ENCODE data around the gene TMCC1. TPM values are rescaled to one million over a fixed set of nuclear protein-coding genes. Genes with fewer than 3 reads are reported as not detected.

TMCC1 gene
- total RNA-seq, 1 donor from 2014 or later: 52.5 TPM

DNA sequence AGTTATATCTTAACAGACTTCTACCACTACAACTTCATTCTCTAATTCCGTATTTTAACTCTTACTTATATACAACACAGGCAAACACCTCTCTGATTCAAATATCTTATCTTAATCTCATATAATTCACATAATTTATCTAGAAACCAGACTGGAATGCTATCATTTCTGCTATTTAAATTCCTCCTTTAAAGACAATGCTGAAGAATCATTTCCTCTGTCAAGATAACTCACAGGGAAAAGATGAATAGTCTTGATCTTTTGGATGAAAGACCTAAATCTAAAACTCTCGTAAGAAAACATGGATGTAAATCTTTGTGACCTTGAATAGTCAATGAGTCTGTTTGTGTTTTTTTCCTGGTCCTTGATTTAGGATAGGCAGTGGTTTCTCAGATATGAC, 151.7 kb downstream of the TMCC1 start:
- no peak overlapping the region for H3K27ac Mint-ChIP-seq
- peaks cover 3% of the 10 kb centered on the region for H3K4me1 Mint-ChIP-seq (ENCODE audit: low read depth)
- TF ChIP-seq, protein P1, sequence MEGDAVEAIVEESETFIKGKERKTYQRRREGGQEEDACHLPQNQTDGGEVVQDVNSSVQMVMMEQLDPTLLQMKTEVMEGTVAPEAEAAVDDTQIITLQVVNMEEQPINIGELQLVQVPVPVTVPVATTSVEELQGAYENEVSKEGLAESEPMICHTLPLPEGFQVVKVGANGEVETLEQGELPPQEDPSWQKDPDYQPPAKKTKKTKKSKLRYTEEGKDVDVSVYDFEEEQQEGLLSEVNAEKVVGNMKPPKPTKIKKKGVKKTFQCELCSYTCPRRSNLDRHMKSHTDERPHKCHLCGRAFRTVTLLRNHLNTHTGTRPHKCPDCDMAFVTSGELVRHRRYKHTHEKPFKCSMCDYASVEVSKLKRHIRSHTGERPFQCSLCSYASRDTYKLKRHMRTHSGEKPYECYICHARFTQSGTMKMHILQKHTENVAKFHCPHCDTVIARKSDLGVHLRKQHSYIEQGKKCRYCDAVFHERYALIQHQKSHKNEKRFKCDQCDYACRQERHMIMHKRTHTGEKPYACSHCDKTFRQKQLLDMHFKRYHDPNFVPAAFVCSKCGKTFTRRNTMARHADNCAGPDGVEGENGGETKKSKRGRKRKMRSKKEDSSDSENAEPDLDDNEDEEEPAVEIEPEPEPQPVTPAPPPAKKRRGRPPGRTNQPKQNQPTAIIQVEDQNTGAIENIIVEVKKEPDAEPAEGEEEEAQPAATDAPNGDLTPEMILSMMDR (IDR thresholded peaks at IDR 0.05; ENCODE audit: unreplicated experiment): no peak
- no peak for DNase-seq (ENCODE audit: low spot score, unreplicated experiment)
- H3K27me3 Mint-ChIP-seq: no peaks in the 10 kb centered on the region
- H3K4me3 Mint-ChIP-seq (ENCODE audit: low read depth): no peak overlapping the region
- peaks cover 3% of the 10 kb centered on the region for H3K36me3 Mint-ChIP-seq (ENCODE audit: insufficient read depth)
- no peaks in the 10 kb centered on the region for H3K9me3 Mint-ChIP-seq (ENCODE audit: low read depth)

DNA sequence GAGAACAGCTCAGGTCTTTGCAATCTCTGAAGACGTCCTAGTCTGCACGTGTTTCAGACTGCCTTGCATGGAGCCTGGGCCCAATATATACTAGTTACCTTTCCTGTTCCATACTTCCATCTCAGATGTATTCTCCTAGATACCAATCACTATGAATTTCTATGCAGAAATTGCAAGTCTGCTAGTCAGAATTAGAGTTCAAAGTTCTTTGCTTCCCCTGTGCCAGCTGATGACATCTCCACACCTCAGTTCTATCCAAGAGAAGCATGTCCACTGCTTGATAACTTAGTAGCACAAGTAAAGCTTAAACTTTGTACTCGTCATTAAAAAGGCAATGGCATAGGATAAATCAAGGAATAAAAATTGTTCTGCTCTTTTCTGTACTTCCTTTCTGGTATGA, 153.4 kb downstream of the TMCC1 start:
- Mint-ChIP-seq H3K27ac (no peak overlapping the region), H3K4me1 (ENCODE audit: low read depth) (peaks cover 4% of the 10 kb centered on the region), H3K27me3 (no peaks in the 10 kb centered on the region), H3K9me3 (ENCODE audit: low read depth) (no peaks in the 10 kb centered on the region), H3K36me3 (ENCODE audit: insufficient read depth) (peaks cover 5% of the 10 kb centered on the region), H3K4me3 (ENCODE audit: low read depth) (no peak overlapping the region)
- DNase-seq (ENCODE audit: low spot score, unreplicated experiment): no peak
- TF ChIP-seq, protein P1 (IDR thresholded peaks at IDR 0.05; ENCODE audit: unreplicated experiment): no peak

DNA sequence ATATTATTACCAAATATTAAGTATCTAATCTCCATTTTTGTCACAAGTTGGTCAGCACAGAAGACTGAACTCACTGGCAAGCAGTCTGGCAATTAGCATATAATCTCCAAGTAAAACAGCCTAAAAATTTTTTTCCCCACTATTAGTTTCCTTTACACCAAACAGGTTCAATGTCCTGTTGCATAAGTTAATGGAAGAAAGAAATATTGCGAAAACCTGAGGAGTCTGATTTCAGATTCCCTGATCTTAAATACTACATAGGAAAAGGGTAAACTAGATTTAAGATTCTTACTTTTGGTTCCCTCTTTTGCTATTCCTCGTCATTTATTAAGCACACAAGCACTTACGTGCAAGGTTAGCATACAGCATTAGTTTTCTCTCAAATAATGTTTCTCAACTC, 153.9 kb downstream of the TMCC1 start:
- TF ChIP-seq, protein P1 (IDR thresholded peaks at IDR 0.05; ENCODE audit: unreplicated experiment): no peak
- Mint-ChIP-seq H3K4me3 (ENCODE audit: low read depth) (no peak overlapping the region), H3K36me3 (ENCODE audit: insufficient read depth) (peaks cover 5% of the 10 kb centered on the region), H3K9me3 (ENCODE audit: low read depth) (no peaks in the 10 kb centered on the region), H3K4me1 (ENCODE audit: low read depth) (peaks cover 4% of the 10 kb centered on the region), H3K27me3 (no peaks in the 10 kb centered on the region), H3K27ac (no peak overlapping the region)
- no peak for DNase-seq (ENCODE audit: low spot score, unreplicated experiment)

DNA sequence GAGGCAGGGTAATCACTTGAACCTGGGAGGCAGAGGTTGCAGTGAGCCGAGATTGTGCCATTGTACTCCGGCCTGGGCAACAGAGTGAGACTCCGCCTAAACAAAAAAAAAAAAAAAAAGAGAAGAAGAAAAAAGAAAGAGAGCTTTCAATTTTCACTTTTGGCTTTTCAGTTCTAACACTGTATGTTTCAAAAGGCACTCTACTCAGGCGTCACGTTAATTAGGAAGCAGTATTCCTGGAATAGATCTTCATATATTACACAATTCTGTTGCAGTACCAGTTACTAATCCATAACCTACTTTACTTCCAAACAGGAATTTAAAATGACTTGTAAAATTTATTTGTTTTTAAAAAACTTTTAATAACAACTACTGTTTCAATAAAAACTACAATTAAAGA, 155.3 kb downstream of the TMCC1 start:
- H3K27me3 Mint-ChIP-seq: no peaks in the 10 kb centered on the region

DNA sequence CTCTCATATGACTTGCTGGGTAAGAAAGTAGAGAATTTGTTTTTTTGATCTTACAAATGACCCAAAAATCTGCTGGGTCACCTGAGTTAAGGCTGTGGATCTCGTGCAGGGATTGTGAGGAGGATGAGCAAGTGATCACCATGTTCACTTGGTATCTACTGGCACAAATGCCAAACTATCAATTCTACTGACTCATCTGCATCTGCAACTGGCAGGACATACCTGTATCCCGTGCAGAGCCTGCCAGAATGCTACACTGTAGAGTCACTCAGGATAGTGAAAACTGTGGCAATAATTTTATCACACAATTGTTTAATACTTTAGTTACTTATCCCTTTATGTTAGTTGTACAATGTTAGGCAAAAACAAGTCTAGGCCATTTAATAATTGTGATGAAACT, 157.4 kb downstream of the TMCC1 start:
- Mint-ChIP-seq H3K36me3 (ENCODE audit: insufficient read depth) (peaks cover 5% of the 10 kb centered on the region), H3K4me1 (ENCODE audit: low read depth) (peaks cover 10% of the 10 kb centered on the region), H3K4me3 (ENCODE audit: low read depth) (no peak overlapping the region), H3K9me3 (ENCODE audit: low read depth) (no peaks in the 10 kb centered on the region), H3K27ac (no peak overlapping the region), H3K27me3 (no peaks in the 10 kb centered on the region)
- DNase-seq (ENCODE audit: low spot score, unreplicated experiment): no peak
- TF ChIP-seq, protein P1 (IDR thresholded peaks at IDR 0.05; ENCODE audit: unreplicated experiment): no peak

More for the DNA sequence above, 155.3 kb downstream of the TMCC1 start:
- no peak overlapping the region for H3K27ac Mint-ChIP-seq
- TF ChIP-seq, protein P1 (IDR thresholded peaks at IDR 0.05; ENCODE audit: unreplicated experiment): no peak
- H3K9me3 Mint-ChIP-seq (ENCODE audit: low read depth): no peaks in the 10 kb centered on the region
- H3K4me1 Mint-ChIP-seq (ENCODE audit: low read depth): peaks cover 4% of the 10 kb centered on the region
- no peak overlapping the region for H3K4me3 Mint-ChIP-seq (ENCODE audit: low read depth)
- H3K36me3 Mint-ChIP-seq (ENCODE audit: insufficient read depth): peaks cover 5% of the 10 kb centered on the region
- no peak for DNase-seq (ENCODE audit: low spot score, unreplicated experiment)

Data from progenitor cell of endocrine pancreas (in vitro differentiated cells).